Measurements from ENCODE around the gene MCRIP2. TPM values are rescaled to one million over a fixed set of nuclear protein-coding genes. Genes with fewer than 3 reads are reported as not detected.

The MCRIP2 gene
- total and polyA plus RNA-seq, 2 of the 8 experiments (the other 6 are each of a cell fraction or from before 2014, with no cell fraction given), result 45.4 to 75.5 TPM

DNA sequence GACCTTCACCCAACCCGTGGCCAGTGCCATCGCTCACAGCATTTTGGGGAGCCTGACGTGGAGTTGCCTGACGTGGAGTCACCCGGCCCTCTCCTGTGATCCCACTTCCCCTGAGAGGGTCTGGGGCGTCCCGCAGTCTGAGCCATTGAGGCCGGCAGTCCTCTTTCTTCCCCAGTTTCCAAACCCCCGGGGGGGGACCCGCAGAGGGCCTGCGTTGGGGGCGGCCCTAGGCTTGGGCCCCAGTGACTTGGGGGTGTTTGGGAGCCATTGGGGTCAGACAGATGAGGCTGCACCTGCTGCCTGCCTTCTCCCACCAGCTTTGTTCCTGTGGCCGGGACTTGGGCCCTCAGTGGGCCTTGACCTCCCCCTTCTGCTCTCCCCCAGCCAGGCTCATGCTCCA lies 28.0 kb downstream of the MCRIP2 start:
- Histone ChIP-seq H3K14ac (ENCODE audit: insufficient read length) (no peak overlapping the region), H3K36me3 (ENCODE audit: control insufficient read depth in 2 of 4, insufficient read depth in 4 of 4, low read length in 3 of 4) (peaks cover 14 to 44% (median 33%) of the 10 kb centered on the region in 4 experiments), H2AK5ac (ENCODE audit: low read depth, low read length) (no peak overlapping the region), H2BK120ac (replicated peaks; ENCODE audit: low read depth, low read length) (no peak overlapping the region), H3K4me1 (replicated peaks in 1 of 4; ENCODE audit: control insufficient read depth in 3 of 4, insufficient read depth in 4 of 4, low read length in 3 of 4) (peaks cover 0 to 10% (median 8%) of the 10 kb centered on the region in 4 experiments; a peak in 6 of 7 replicates), H4K20me1 (replicated peaks in 1 of 2; ENCODE audit: control insufficient read depth in 1 of 2, insufficient read depth in 2 of 2, low read length in 2 of 2) (peaks cover 5 to 30% of the 10 kb centered on the region in 2 experiments), H4K91ac (replicated peaks; ENCODE audit: insufficient read length, low read length) (no peak overlapping the region), H2AFZ (ENCODE audit: low read length) (no peak overlapping the region), H3K23ac (ENCODE audit: insufficient read length) (no peak overlapping the region), H3K9me3 (ENCODE audit: insufficient read depth in 2 of 2, low read depth in 1 of 2, low read length in 1 of 2) (no peaks in the 10 kb centered on the region), H3K79me2 (ENCODE audit: control insufficient read depth in 1 of 2, insufficient read depth in 2 of 2, low read length in 2 of 2) (peaks cover 0 to 13% of the 10 kb centered on the region in 2 experiments; a peak in 1 of 4 replicates), H3K9ac (replicated peaks in 1 of 4; ENCODE audit: extremely low read depth in 1 of 4, low read depth in 3 of 4, low read length in 3 of 4) (no peak overlapping the region), H2BK5ac (ENCODE audit: low read depth, low read length) (no peak overlapping the region), H2BK20ac (ENCODE audit: low read length) (no peak overlapping the region), H3K4ac (replicated peaks; ENCODE audit: insufficient read length, low read depth, low read length) (no peak overlapping the region), H3K56ac (replicated peaks; ENCODE audit: insufficient read length, low read depth, low read length) (no peak overlapping the region), H3K79me1 (ENCODE audit: low read depth, low read length) (peaks cover 13% of the 10 kb centered on the region), H4K8ac (ENCODE audit: extremely low read depth, insufficient read depth, low read length) (no peak overlapping the region), H2BK15ac (ENCODE audit: low read length) (no peak overlapping the region), H3K18ac (ENCODE audit: extremely low read depth, low read length) (no peak overlapping the region), H3K27me3 (replicated peaks in 1 of 4; ENCODE audit: control insufficient read depth in 3 of 4, extremely low read depth in 1 of 4, insufficient read depth in 3 of 4, low read length in 3 of 4) (no peaks in the 10 kb centered on the region), H3K27ac (ENCODE audit: low read depth, low read length) (no peak overlapping the region), H2BK12ac (ENCODE audit: low read depth, low read length) (no peak overlapping the region), H3K4me2 (ENCODE audit: insufficient read depth in 1 of 2, low read depth in 2 of 2, low read length in 2 of 2) (peak overlapping the region in 1 of 2 experiments; percentile 46; a peak in 1 of 4 replicates), H3K4me3 (ENCODE audit: extremely low read depth in 1 of 4, insufficient read depth in 2 of 4, low read depth in 3 of 4, low read length in 4 of 4) (no peak overlapping the region), H3K23me2 (ENCODE audit: low read depth, low read length) (peaks cover 5% of the 10 kb centered on the region; the same call in 1 of the 2 replicates), H4K5ac (ENCODE audit: insufficient read length, low read depth, low read length) (no peak overlapping the region)
- WGBS, 2 experiments (ENCODE audit: extremely low coverage in 1 of 2, insufficient coverage in 1 of 2, insufficient read length in 1 of 2, insufficient replicate concordance in 2 of 2, low coverage in 1 of 2, low lambda C conversion rate in 2 of 2, missing lambda C conversion rate in 1 of 2), result 83% methylated on average over 10 of the region's 13 CpGs; no CpG with 5 or more reads in 1 of the 2 experiments
- no peak for DNase-seq (ENCODE audit: low read depth in 1 of 2, low spot score in 2 of 2)
- ChIA-PET POLR2A (ENCODE audit: partially characterized antibody) (interaction anchor here (17.4 kb wide), 1 partner anchor 9 kb away, joined by 214 read pairs; the partner anchor contains the start of genes JMJD8, RHBDL1 and STUB1), CTCF (ENCODE audit: partially characterized antibody) (interaction anchor here (1.3 to 12.0 kb wide), 3 partner anchors 18 to 144 kb away, joined by 3 to 104 read pairs (median 75); partner anchors contain the start of genes WDR24 and WDR90)
- TF ChIP-seq CBX8 (IDR thresholded peaks at IDR 0.05; ENCODE audit: borderline replicate concordance, low read depth, low read length), result no peak
- no peak for TF ChIP-seq EGR1 (IDR thresholded peaks at IDR 0.05; ENCODE audit: borderline replicate concordance, low read depth, low read length)
- TF ChIP-seq TAF1 (IDR thresholded peaks at IDR 0.05; ENCODE audit: low read depth, low read length), result no peak
- FAIRE-seq, result no peak

All from H1 (cell line).